Neuronal stem cell (in vitro differentiated cells): ENCODE measurements around the gene COQ10A.
"Not testable (repeated sequence)": the region's sequence is repeated elsewhere in the genome, so short reads cannot be mapped to it uniquely, and the experiment has no call there.

Source experiments
- DNase-seq: peaks from one replicate; pipeline ENCODE4 v3.0.0-alpha.2; 2013; ENCODE audit warnings: low spot score
- H2AFZ ChIP-seq: one replicate; pipeline ENCODE4 v1.6.1; 2013; ENCODE audit warnings: mild to moderate bottlenecking, low read length, inconsistent platforms
- H2AK5ac ChIP-seq: 2 replicates; pipeline ENCODE4 v1.6.1; 2013; ENCODE audit warnings: low read depth, mild to moderate bottlenecking, inconsistent platforms, low read length, moderate library complexity, mixed read lengths
- H2BK120ac ChIP-seq: 2 replicates; pipeline ENCODE4 v1.6.1; 2013; ENCODE audit warnings: low read depth, mild to moderate bottlenecking, inconsistent platforms, low read length, moderate library complexity, mixed read lengths
- H2BK12ac ChIP-seq: one replicate; pipeline ENCODE4 v1.6.1; 2013; ENCODE audit warnings: low read length, inconsistent platforms
- H2BK15ac ChIP-seq: 2 replicates; pipeline ENCODE4 v1.6.1; 2013; ENCODE audit warnings: mild to moderate bottlenecking, low read length, inconsistent platforms, mixed read lengths
- H2BK5ac ChIP-seq: one replicate; pipeline ENCODE4 v1.6.1; 2013; ENCODE audit warnings: inconsistent platforms, mild to moderate bottlenecking, low read length, moderate library complexity
- H3K14ac ChIP-seq: one replicate; pipeline ENCODE4 v1.6.1; 2013; ENCODE audit warnings: low read length, inconsistent platforms
- H3K18ac ChIP-seq: 2 replicates; pipeline ENCODE4 v1.6.1; 2013; ENCODE audit warnings: low read length, inconsistent platforms
- H3K23ac ChIP-seq: 2 replicates; pipeline ENCODE4 v1.6.1; 2013; ENCODE audit warnings: low read depth, mild to moderate bottlenecking, mixed read lengths, low read length, inconsistent platforms; ENCODE audit not compliant: poor library complexity
- H3K27ac ChIP-seq: replicated peaks from 3 replicates; pipeline ENCODE4 v1.5.1; 2013; ENCODE audit warnings: low read length, inconsistent platforms
- H3K27me3 ChIP-seq, 3 experiments: 2 replicates each; pipeline ENCODE4 v1.6.1; 2013; ENCODE audit warnings: low read length in 3 of 3, mild to moderate bottlenecking in 2 of 3, inconsistent platforms in 1 of 3, low read depth in 1 of 3, mixed read lengths in 1 of 3, moderate library complexity in 1 of 3; ENCODE audit not compliant: control insufficient read depth in 3 of 3, insufficient read depth in 3 of 3
- H3K36me3 ChIP-seq, 2 donors: replicated peaks in 1 of 2; 2 replicates each; pipeline ENCODE4 v1.6.1; 2013; ENCODE audit warnings: low read length in 2 of 2; ENCODE audit not compliant: control insufficient read depth in 2 of 2, insufficient read depth in 2 of 2
- H3K4ac ChIP-seq: 2 replicates; pipeline ENCODE4 v1.6.1; 2013; ENCODE audit warnings: inconsistent platforms, mild to moderate bottlenecking, low read length, moderate library complexity
- H3K4me1 ChIP-seq, 2 donors: 1 replicate in 1 of 2; 2 replicates in 1 of 2; pipeline ENCODE4 v1.6.1; 2013; ENCODE audit warnings: low read length in 2 of 2, low read depth in 1 of 2; ENCODE audit not compliant: control insufficient read depth in 2 of 2, insufficient read depth in 1 of 2
- H3K4me2 ChIP-seq: one replicate; pipeline ENCODE4 v1.6.1; 2013; ENCODE audit warnings: mild to moderate bottlenecking, low read length, inconsistent platforms; ENCODE audit not compliant: insufficient read depth, poor library complexity, severe bottlenecking
- H3K4me3 ChIP-seq, 2 donors: 2 replicates each; pipeline ENCODE4 v1.5.1; 2013; ENCODE audit warnings: low read length in 2 of 2, mild to moderate bottlenecking in 2 of 2, inconsistent platforms in 1 of 2, moderate library complexity in 1 of 2
- H3K79me1 ChIP-seq: one replicate; pipeline ENCODE4 v1.6.1; 2013; ENCODE audit warnings: low read depth, mild to moderate bottlenecking, inconsistent platforms, low read length, moderate library complexity
- H3K9ac ChIP-seq: one replicate; pipeline ENCODE4 v1.6.1; 2013; ENCODE audit warnings: mild to moderate bottlenecking, low read depth, low read length, inconsistent platforms; ENCODE audit not compliant: poor library complexity
- H3K9me3 ChIP-seq, 2 donors: replicated peaks in 1 of 2; 2 replicates each; pipeline versions ENCODE3 to v1.6.1; 2013; ENCODE audit warnings: low read length in 2 of 2, mild to moderate bottlenecking in 2 of 2, inconsistent platforms in 1 of 2, low read depth in 1 of 2, mixed read lengths in 1 of 2, moderate library complexity in 1 of 2; ENCODE audit not compliant: control insufficient read depth in 2 of 2, insufficient read depth in 1 of 2
- H4K8ac ChIP-seq: one replicate; pipeline ENCODE4 v1.6.1; 2013; ENCODE audit warnings: low read depth, mild to moderate bottlenecking, inconsistent platforms, low read length, moderate library complexity
- H4K91ac ChIP-seq: one replicate; pipeline ENCODE4 v1.6.1; 2013; ENCODE audit warnings: low read length, low read depth, mild to moderate bottlenecking, inconsistent platforms; ENCODE audit not compliant: poor library complexity
- WGBS, 2 donors: extraction: QIAGEN DNeasy Blood & Tissue Kit; methylation state at CpG; one replicate each; pipeline ENCODE4 v1.1.7; 2013; ENCODE audit warnings: missing lambda C conversion rate in 2 of 2, mixed read lengths in 1 of 2; ENCODE audit not compliant: insufficient read length in 2 of 2, insufficient replicate concordance in 1 of 2; ENCODE audit errors: extremely low coverage in 2 of 2; 5-methylcytosine and 5-hydroxymethylcytosine counted together

The COQ10A gene

DNA sequence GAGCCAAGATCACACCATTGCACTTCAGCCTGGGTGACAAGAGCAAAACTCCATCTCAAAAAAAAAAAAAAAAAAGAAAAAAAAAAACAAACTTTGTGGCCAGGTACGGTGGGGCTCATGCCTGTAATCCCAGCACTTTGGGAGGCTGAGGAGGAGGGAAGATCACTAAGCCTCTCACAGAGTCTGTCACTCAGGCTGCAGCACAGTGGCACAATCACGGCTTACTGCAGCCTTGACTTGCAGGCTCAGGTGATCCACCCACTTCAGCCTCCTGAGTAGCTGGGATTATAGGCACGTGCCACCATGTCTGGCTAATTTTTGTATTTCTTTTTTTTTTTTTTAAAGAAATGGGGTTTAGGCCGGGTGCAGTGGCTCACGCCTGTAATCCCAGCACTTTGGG lies 17.5 kb downstream of the COQ10A start:
- not testable (repeated sequence) for H3K4me1 ChIP-seq, H2BK5ac ChIP-seq, H2BK120ac ChIP-seq, H3K9ac ChIP-seq, H3K23ac ChIP-seq, H3K27me3 ChIP-seq, H3K14ac ChIP-seq, DNase-seq, H3K79me1 ChIP-seq, H4K8ac ChIP-seq, H2BK15ac ChIP-seq, H3K27ac ChIP-seq, H2AFZ ChIP-seq, H3K4me3 ChIP-seq, H2AK5ac ChIP-seq, H3K18ac ChIP-seq, H3K4ac ChIP-seq, H3K4me2 ChIP-seq, H4K91ac ChIP-seq, H2BK12ac ChIP-seq, H3K9me3 ChIP-seq
- WGBS, 2 donors = no CpG with 5 or more reads among the region's 5 CpGs
- H3K36me3 ChIP-seq = peaks cover 27 to 85% of the 10 kb centered on the region in 2 donors

GRCh38 chr12:56286044-56286830 lies 19.5 kb downstream of the COQ10A start:
- no peak overlapping the region for H3K4me2 ChIP-seq
- no peaks in the 10 kb centered on the region for H3K79me1 ChIP-seq
- H3K9me3 ChIP-seq = no peaks in the 10 kb centered on the region
- no peak for DNase-seq
- H3K18ac ChIP-seq = no peak overlapping the region
- H3K4me1 ChIP-seq = no peaks in the 10 kb centered on the region
- H2BK120ac ChIP-seq = no peak overlapping the region
- no peak overlapping the region for H4K91ac ChIP-seq
- no peak overlapping the region for H3K4me3 ChIP-seq
- H4K8ac ChIP-seq = no peak overlapping the region
- no CpG with 5 or more reads among the region's 4 CpGs for WGBS, 2 donors
- H3K14ac ChIP-seq = no peak overlapping the region
- H2BK15ac ChIP-seq = no peak overlapping the region
- H3K36me3 ChIP-seq = peaks cover 23 to 84% of the 10 kb centered on the region in 2 donors
- H2AFZ ChIP-seq = no peak overlapping the region
- H2BK12ac ChIP-seq = no peak overlapping the region
- no peak overlapping the region for H2BK5ac ChIP-seq
- H3K23ac ChIP-seq = no peak overlapping the region
- H3K4ac ChIP-seq = no peak overlapping the region
- H3K27ac ChIP-seq = no peak overlapping the region
- no peaks in the 10 kb centered on the region for H3K27me3 ChIP-seq
- H3K9ac ChIP-seq = no peak overlapping the region
- H2AK5ac ChIP-seq = no peak overlapping the region

DNA sequence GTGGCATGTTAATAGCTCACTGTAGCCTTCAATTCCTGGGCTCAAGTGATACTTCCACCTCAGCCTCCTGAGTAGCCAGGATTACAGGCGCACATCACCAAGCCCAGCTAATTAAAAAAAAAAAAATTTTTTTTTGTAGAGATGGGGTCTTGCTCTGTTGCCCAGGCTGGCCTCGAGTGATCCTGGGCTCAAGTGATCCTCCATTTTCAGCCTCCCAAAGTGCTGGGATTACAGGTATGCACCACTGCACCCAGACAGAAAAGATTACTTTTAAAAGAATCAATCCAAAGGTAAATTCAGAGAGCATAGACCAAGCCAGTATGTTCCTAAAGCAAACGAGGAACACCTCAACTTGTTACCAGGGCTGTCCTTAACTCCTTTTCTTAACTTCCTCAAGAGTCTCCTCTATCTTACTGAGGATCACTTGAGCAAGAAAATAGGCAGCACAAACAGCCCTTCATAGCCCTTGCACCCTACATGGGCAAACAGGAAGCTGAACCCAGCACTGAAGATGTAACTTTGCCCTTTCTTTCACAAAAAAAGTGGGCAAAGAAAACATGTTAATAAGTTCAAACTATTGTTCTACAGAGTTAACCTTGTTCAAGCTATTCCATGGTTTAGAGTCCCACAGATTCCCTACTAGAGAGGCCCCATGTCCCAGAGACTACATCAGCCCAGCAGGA lies 22.1 kb downstream of the COQ10A start:
- Histone ChIP-seq H2AK5ac (no peak overlapping the region), H3K36me3 (peaks cover 11 to 73% of the 10 kb centered on the region in 2 donors), H2BK15ac (no peak overlapping the region), H3K18ac (no peak overlapping the region), H4K91ac (no peak overlapping the region), H2BK120ac (no peak overlapping the region), H2BK5ac (no peak overlapping the region), H3K27me3 (no peaks in the 10 kb centered on the region), H3K9ac (no peak overlapping the region), H3K4me2 (no peak overlapping the region), H3K4me3 (no peak overlapping the region), H3K4me1 (no peaks in the 10 kb centered on the region), H2BK12ac (no peak overlapping the region), H3K9me3 (no peaks in the 10 kb centered on the region), H3K23ac (no peak overlapping the region), H3K79me1 (no peaks in the 10 kb centered on the region), H4K8ac (no peak overlapping the region), H3K27ac (no peak overlapping the region), H2AFZ (no peak overlapping the region), H3K4ac (no peak overlapping the region), H3K14ac (no peak overlapping the region)
- DNase-seq = no peak
- no CpG with 5 or more reads among the region's 3 CpGs for WGBS, 2 donors

- H3K27me3 ChIP-seq = no peaks in the 10 kb centered on the region
- no peak overlapping the region for H2AK5ac ChIP-seq
- H2BK120ac ChIP-seq = no peak overlapping the region
- no peak overlapping the region for H4K91ac ChIP-seq
- no peak overlapping the region for H3K4me2 ChIP-seq
- no peak overlapping the region for H3K18ac ChIP-seq
- H3K27ac ChIP-seq = no peak overlapping the region
- DNase-seq = no peak
- no peak overlapping the region for H2BK5ac ChIP-seq
- H2AFZ ChIP-seq = no peak overlapping the region
- no peak overlapping the region for H3K9ac ChIP-seq
- H4K8ac ChIP-seq = no peak overlapping the region
- H2BK12ac ChIP-seq = no peak overlapping the region
- no peaks in the 10 kb centered on the region for H3K79me1 ChIP-seq
- H2BK15ac ChIP-seq = no peak overlapping the region
- H3K4me1 ChIP-seq = peaks cover 0 to 3% of the 10 kb centered on the region in 2 donors
- no peak overlapping the region for H3K14ac ChIP-seq
- no CpG with 5 or more reads among the region's 5 CpGs for WGBS, 2 donors
- no peak overlapping the region for H3K4ac ChIP-seq
- H3K9me3 ChIP-seq = no peaks in the 10 kb centered on the region
- H3K4me3 ChIP-seq = no peak overlapping the region
- H3K36me3 ChIP-seq = peaks cover 2 to 80% of the 10 kb centered on the region in 2 donors
- H3K23ac ChIP-seq = no peak overlapping the region
Measured at GRCh38 chr12:56293795-56294194, 27.1 kb downstream of the COQ10A start.
